Skeletal muscle tissue (tissue), 4 donors: Measurements from ENCODE around the gene ATP11C. TPM values are rescaled to one million over a fixed set of nuclear protein-coding genes. Genes with fewer than 3 reads are reported as not detected.

Experiments used
- H3K27ac ChIP-seq: one replicate; pipeline ENCODE4 v1.7.0; 2013; ENCODE audit warnings: mild to moderate bottlenecking, low read depth, low read length, inconsistent platforms
- H3K27me3 ChIP-seq, 3 donors: one replicate each; pipeline ENCODE4 v1.7.0; 2013; ENCODE audit warnings: low read length in 3 of 3; ENCODE audit not compliant: control insufficient read depth in 3 of 3, insufficient read depth in 3 of 3
- H3K36me3 ChIP-seq, 3 donors: one replicate each; pipeline ENCODE4 v1.7.0; 2013; ENCODE audit warnings: low read length in 3 of 3; ENCODE audit not compliant: control insufficient read depth in 3 of 3, insufficient read depth in 3 of 3
- H3K4me1 ChIP-seq, 3 donors: one replicate each; pipeline ENCODE4 v1.7.0; 2013; ENCODE audit warnings: low read length in 3 of 3, mild to moderate bottlenecking in 3 of 3; ENCODE audit not compliant: control insufficient read depth in 3 of 3, insufficient read depth in 3 of 3
- H3K4me3 ChIP-seq, 3 donors: one replicate each; pipeline ENCODE4 v1.7.0; 2013; ENCODE audit warnings: low read length in 3 of 3
- H3K9ac ChIP-seq, 3 donors: one replicate each; pipeline ENCODE4 v1.7.0; 2013; ENCODE audit warnings: low read length in 3 of 3, mild to moderate bottlenecking in 3 of 3, moderate library complexity in 2 of 3, low read depth in 1 of 3
- H3K9me3 ChIP-seq, 3 donors: one replicate each; pipeline ENCODE4 v1.7.0; 2013; ENCODE audit warnings: low read length in 3 of 3; ENCODE audit not compliant: control insufficient read depth in 3 of 3
- total RNA-seq: library from RNA; depleted of rRNA; stranded (reverse); fragments of >200 nt; gene quantifications from one replicate; pipeline ENCODE4 v1.2.3, GENCODE V29; 2014
- donor health status: Osteomylitis.

The ATP11C gene
- total RNA-seq, 1 donor from 2014 or later, result 17.7 TPM

DNA sequence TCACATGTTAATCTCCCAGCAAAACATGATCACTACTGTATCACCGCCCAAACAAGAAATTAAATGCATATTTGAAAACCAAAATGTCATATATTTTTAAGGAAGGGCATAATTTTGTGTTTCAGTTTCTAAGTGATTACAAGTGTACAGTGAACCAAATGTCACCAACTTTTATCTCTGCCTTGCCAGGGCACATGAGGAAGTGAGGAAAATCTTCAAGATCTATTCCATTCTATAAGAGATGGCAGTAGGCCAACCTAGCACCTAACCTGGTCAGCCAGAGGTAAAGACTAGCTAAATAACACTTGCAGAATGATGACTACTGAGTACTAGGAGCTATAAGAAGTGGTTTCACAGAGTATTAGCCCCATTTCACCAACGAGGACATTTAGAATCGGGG lies 107.2 kb downstream of the ATP11C start:
- no peaks in the 10 kb centered on the region for H3K9me3 ChIP-seq
- H3K27ac ChIP-seq, result no peak overlapping the region
- H3K4me3 ChIP-seq, result no peak overlapping the region
- H3K36me3 ChIP-seq, result no peaks in the 10 kb centered on the region
- no peaks in the 10 kb centered on the region for H3K27me3 ChIP-seq
- H3K9ac ChIP-seq, result no peak overlapping the region
- peaks cover 0 to 4% (median 2%) of the 10 kb centered on the region in 3 donors for H3K4me1 ChIP-seq

DNA sequence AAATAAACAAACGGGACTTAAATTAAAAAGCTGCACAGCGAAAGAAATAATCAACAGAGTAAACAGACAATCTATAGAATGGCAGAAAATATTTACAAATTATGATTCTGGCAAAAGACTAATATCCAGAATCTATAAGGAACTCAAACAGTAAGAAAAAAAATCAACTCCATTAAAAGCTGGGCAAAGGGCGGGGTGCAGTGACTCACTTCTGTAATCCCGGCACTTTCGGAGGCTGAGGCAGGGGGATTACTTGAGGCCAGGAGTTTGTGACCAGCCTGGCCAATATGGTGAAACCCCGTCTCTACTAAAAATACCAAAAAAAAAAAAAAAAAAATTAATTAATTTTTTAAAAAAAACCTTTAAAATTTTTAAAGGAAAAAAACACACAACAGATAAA lies 109.0 kb downstream of the ATP11C start:
- no peaks in the 10 kb centered on the region for H3K27me3 ChIP-seq
- H3K36me3 ChIP-seq, result no peaks in the 10 kb centered on the region
- H3K9me3 ChIP-seq, result no peaks in the 10 kb centered on the region
- H3K27ac ChIP-seq, result no peak overlapping the region
- no peak overlapping the region for H3K9ac ChIP-seq
- H3K4me1 ChIP-seq, result peaks cover 0 to 4% (median 2%) of the 10 kb centered on the region in 3 donors
- H3K4me3 ChIP-seq, result no peak overlapping the region

DNA sequence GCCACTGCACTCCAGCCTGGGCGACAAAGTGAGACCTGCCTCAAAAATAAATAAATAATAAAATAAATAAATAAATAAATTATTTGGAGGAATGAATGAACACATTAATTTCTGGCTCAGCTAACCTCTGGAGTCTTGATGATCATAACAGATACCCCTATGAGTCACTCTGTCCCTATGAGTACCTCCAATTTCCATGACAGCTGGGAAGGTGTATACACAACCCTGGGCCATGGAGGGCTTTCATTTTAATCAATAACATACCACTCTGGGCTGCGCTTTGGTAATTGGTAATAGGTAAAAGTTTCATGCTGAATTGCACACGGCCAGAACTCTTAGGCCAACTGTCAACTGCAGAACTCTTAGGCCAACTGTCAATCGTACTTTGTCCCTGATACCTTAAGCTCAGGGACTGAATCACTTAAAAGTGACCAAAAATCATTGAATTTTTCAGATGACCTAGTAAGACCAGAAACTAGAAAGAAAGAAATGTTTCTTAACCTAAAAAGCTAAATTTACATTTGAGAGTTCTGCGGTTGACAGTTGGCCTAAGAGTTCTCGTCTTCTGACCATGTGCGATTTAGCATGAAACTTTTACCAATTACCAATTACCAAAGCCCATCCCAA lies 112.4 kb downstream of the ATP11C start:
- H3K9ac ChIP-seq, result no peak overlapping the region
- H3K4me3 ChIP-seq, result no peak overlapping the region
- H3K27ac ChIP-seq, result no peak overlapping the region
- no peaks in the 10 kb centered on the region for H3K9me3 ChIP-seq
- no peaks in the 10 kb centered on the region for H3K4me1 ChIP-seq
- H3K36me3 ChIP-seq, result no peaks in the 10 kb centered on the region
- H3K27me3 ChIP-seq, result no peaks in the 10 kb centered on the region

DNA sequence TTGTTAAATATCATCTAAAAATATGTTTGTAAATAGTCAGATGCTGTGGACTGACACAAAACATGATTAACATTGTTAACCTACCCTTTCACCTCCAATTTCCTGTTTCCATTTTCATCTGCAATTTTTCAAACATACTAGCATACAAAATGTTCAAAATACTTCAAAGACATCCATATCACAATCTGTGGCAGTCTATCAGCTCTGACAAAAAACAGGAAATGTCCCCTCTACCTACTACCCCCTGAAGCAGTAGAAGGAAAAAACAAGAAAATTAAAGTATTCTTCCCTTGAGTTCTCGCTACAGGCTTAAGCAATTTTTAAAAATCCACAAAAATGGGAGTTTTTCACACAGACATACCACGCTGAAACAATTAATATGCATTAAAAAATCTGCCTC lies 116.6 kb downstream of the ATP11C start:
- H3K36me3 ChIP-seq, result no peaks in the 10 kb centered on the region
- H3K9me3 ChIP-seq, result no peaks in the 10 kb centered on the region
- H3K4me3 ChIP-seq, result no peak overlapping the region
- H3K27ac ChIP-seq, result no peak overlapping the region
- no peaks in the 10 kb centered on the region for H3K4me1 ChIP-seq
- H3K27me3 ChIP-seq, result no peaks in the 10 kb centered on the region
- H3K9ac ChIP-seq, result no peak overlapping the region

DNA sequence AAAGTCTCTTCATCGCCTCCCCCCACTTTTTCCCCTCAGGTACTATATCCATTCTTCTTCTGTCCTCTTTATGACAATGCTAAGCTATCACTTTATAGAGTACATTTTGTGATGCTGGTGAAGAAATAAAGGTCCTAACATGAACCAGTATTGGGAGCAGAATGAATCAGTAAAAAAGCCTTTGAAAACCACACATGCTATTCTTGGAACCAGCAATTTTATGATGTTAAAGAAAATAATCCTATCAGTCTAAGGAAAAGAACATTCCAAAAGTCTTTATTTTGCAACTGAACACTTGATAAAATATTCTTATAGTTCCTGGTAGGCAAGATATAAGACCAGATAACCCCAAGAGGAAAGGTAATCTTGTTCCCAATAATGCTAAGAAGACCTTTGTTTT lies 117.1 kb downstream of the ATP11C start:
- no peaks in the 10 kb centered on the region for H3K9me3 ChIP-seq
- no peaks in the 10 kb centered on the region for H3K36me3 ChIP-seq
- H3K9ac ChIP-seq, result no peak overlapping the region
- H3K27ac ChIP-seq, result no peak overlapping the region
- no peaks in the 10 kb centered on the region for H3K4me1 ChIP-seq
- no peaks in the 10 kb centered on the region for H3K27me3 ChIP-seq
- no peak overlapping the region for H3K4me3 ChIP-seq

DNA sequence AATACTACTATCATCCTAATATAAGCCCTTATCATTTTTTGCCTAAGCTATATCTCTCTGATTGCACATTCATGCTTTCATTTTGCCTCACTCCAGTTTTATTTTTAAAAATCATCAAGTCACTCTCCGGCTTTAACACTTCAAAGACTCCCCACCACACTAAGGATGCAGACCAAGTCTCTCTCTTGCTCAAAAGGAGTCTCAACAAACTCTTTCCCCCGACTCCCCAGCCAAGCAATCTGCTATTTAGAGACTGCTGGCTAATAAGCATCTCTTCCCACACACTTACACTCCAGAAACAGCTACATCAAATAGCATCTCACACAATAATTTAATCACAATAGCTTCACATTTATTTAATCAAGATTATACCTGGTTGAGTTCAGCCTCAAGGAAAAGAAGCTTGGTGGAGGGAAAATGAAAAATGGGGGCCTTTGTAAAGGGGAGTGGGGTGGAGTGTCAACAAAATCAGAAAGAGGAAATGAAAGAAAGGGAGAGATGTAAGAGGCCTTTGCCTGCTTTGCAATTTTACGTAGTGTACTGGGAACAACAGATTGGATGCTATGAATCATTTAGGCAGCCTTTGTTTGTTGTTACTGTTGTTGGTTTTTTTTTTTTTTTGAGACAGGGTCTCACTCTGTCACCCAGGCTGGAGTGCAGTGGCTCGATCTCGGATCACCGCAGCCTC lies 120.8 kb downstream of the ATP11C start:
- Histone ChIP-seq H3K27me3 (no peaks in the 10 kb centered on the region), H3K36me3 (no peaks in the 10 kb centered on the region), H3K9me3 (no peaks in the 10 kb centered on the region), H3K4me3 (no peak overlapping the region), H3K9ac (no peak overlapping the region), H3K27ac (no peak overlapping the region), H3K4me1 (no peaks in the 10 kb centered on the region)

DNA sequence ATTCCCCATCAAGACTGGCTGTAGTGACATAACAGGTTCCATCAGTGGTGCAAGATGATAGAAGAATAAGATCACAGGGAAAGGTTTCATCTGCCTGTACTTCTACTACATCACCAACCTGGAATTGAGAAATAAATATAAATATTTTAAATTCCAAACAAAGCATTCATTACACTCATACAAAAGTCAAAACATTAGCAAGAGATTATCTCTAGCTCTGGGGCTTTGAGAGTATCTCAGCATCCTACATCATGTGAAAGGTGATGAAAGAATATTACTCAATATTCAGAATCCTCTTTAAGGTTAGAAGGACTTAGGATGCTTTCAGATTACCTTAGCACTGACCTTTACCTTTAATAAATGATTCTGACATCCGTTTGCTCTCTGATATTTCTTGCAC lies 128.4 kb downstream of the ATP11C start:
- Histone ChIP-seq H3K27me3 (no peaks in the 10 kb centered on the region), H3K36me3 (no peaks in the 10 kb centered on the region), H3K27ac (no peak overlapping the region), H3K4me1 (no peaks in the 10 kb centered on the region), H3K9me3 (no peaks in the 10 kb centered on the region), H3K9ac (no peak overlapping the region), H3K4me3 (no peak overlapping the region)

DNA sequence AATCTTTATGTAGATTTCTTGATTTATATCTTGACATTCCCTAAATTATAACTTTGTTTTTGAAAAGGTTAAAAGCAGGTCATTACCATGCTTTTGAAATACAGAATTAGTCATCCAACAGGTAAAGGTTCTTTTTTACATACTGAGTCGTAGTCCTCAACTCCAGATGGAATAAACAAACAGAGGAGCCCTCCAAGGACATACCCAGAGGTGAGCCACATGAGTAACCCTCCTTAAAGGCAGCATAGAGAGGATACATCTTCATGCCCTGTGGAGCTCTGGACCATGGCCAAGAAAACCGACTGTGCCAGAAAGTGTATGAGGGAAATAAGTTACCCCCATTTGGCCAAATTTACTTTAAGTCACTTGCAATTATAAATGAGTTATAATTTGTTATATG lies 129.6 kb downstream of the ATP11C start:
- no peak overlapping the region for H3K9ac ChIP-seq
- no peaks in the 10 kb centered on the region for H3K4me1 ChIP-seq
- no peaks in the 10 kb centered on the region for H3K9me3 ChIP-seq
- no peak overlapping the region for H3K4me3 ChIP-seq
- no peaks in the 10 kb centered on the region for H3K27me3 ChIP-seq
- no peak overlapping the region for H3K27ac ChIP-seq
- H3K36me3 ChIP-seq, result no peaks in the 10 kb centered on the region

DNA sequence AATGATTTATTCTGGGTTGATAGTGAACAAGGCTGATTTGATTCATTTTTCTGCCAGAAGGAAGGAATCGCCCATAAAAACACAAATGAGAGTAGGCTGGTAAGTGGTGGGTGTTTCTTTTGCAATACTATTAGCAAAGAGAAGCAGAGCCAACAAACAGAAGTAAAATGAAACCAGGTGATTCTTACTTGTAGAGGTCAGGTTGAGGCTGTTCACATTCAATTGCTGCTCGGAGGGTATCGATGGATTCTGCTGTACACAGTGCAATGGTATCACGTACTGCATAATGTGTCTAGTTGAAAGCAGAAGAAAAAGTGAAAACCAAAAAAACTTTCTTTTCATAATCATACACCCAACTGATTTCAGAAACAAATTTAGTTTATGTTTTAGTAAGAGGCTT lies 130.8 kb downstream of the ATP11C start:
- Histone ChIP-seq H3K27me3 (no peaks in the 10 kb centered on the region), H3K27ac (no peak overlapping the region), H3K36me3 (no peaks in the 10 kb centered on the region), H3K4me3 (no peak overlapping the region), H3K4me1 (no peaks in the 10 kb centered on the region), H3K9ac (no peak overlapping the region), H3K9me3 (no peaks in the 10 kb centered on the region)

DNA sequence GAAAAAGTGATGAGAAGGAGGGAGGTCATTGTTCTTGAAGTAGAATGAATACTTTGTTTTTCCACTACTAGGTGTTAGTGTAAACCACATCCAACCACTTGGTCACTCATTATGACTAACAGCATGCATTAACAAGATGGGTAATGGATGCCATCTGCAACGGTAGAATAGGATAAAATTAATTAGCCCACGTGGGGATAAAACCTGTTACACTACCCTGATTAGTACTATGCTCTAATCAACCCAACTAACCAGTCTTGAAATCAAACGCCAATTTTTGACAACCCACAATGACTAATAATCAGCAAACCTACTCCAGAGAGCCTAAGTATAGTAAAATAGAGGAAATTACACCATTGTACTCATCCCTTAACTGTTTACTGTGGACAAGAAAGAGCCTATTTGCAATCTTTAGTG lies 131.4 kb downstream of the ATP11C start:
- no peak overlapping the region for H3K9ac ChIP-seq
- H3K9me3 ChIP-seq, result no peaks in the 10 kb centered on the region
- H3K36me3 ChIP-seq, result no peaks in the 10 kb centered on the region

More for the DNA sequence above, 131.4 kb downstream of the ATP11C start:
- H3K4me1 ChIP-seq, result no peaks in the 10 kb centered on the region
- no peaks in the 10 kb centered on the region for H3K27me3 ChIP-seq
- no peak overlapping the region for H3K4me3 ChIP-seq
- H3K27ac ChIP-seq, result no peak overlapping the region
